ENCODE data around the gene ARHGEF39. TPM values are rescaled to one million over a fixed set of nuclear protein-coding genes. Genes with fewer than 3 reads are reported as not detected.

Gene ARHGEF39
- polyA plus RNA-seq, 4 donors, result 0.54 to 8.7 (median 3.3) TPM

GRCh38 chr9:35675732-35676392 is 10.9 kb upstream of the ARHGEF39 start:
- peak overlapping the region in 2 of 3 donors; percentile 53 to 59 for H3K4me3 ChIP-seq (ENCODE audit: low read depth in 1 of 3, low read length in 3 of 3)
- H3K4me1 ChIP-seq (ENCODE audit: control insufficient read depth in 3 of 3, insufficient read depth in 2 of 3, low read depth in 1 of 3, low read length in 2 of 3), result peaks cover 3 to 5% (median 3%) of the 10 kb centered on the region in 3 donors
- H3K9me3 ChIP-seq (ENCODE audit: control insufficient read depth in 2 of 2, insufficient read depth in 1 of 2, low read depth in 1 of 2, low read length in 1 of 2), result no peaks in the 10 kb centered on the region
- FAIRE-seq (no peak), DNase-seq (peak in 1 of 2 donors; percentile 64)
- 10 to 12% (median 10%) methylated on average over 44 to 51 of the region's 51 CpGs for WGBS, 3 donors
- peaks cover 0 to 12% (median 0%) of the 10 kb centered on the region in 3 donors for H3K27me3 ChIP-seq (ENCODE audit: control insufficient read depth in 3 of 3, insufficient read depth in 3 of 3, low read length in 3 of 3)
- no peaks in the 10 kb centered on the region for H3K36me3 ChIP-seq (ENCODE audit: control insufficient read depth in 3 of 3, insufficient read depth in 2 of 3, low read depth in 1 of 3, low read length in 3 of 3)
- peak overlapping the region in 1 of 3 donors; percentile 14 for H3K27ac ChIP-seq (ENCODE audit: low read depth in 1 of 3, low read length in 2 of 3)

DNA sequence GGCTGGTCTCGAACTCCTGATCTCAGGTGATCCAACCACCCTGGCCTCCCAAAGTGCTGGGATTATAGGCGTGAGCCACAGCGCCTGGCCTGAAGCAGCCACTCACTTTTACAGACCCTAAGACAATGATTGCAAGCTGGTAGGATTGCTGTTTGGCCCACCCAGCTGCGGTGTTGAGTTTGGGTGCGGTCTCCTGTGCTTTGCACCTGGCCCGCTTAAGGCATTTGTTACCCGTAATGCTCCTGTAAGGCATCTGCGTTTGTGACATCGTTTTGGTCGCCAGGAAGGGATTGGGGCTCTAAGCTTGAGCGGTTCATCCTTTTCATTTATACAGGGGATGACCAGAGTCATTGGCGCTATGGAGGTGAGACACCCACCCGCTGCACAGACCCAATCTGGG is 10.2 kb upstream of the ARHGEF39 start:
- peaks cover 3 to 5% (median 3%) of the 10 kb centered on the region in 3 donors for H3K4me1 ChIP-seq (ENCODE audit: control insufficient read depth in 3 of 3, insufficient read depth in 2 of 3, low read depth in 1 of 3, low read length in 2 of 3)
- peak overlapping the region in 1 of 3 donors; percentile 27 for H3K27ac ChIP-seq (ENCODE audit: low read depth in 1 of 3, low read length in 2 of 3)
- peak overlapping the region in 2 of 3 donors; percentile 53 to 59 for H3K4me3 ChIP-seq (ENCODE audit: low read depth in 1 of 3, low read length in 3 of 3)
- H3K36me3 ChIP-seq (ENCODE audit: control insufficient read depth in 3 of 3, insufficient read depth in 2 of 3, low read depth in 1 of 3, low read length in 3 of 3), result no peaks in the 10 kb centered on the region
- H3K9me3 ChIP-seq (ENCODE audit: control insufficient read depth in 2 of 2, insufficient read depth in 1 of 2, low read depth in 1 of 2, low read length in 1 of 2), result no peaks in the 10 kb centered on the region
- H3K27me3 ChIP-seq (ENCODE audit: control insufficient read depth in 3 of 3, insufficient read depth in 3 of 3, low read length in 3 of 3), result peaks cover 0 to 12% (median 0%) of the 10 kb centered on the region in 3 donors
- DNase-seq (peak in 1 of 2 donors; percentile 51), FAIRE-seq (no peak)
- 3 to 30% (median 28%) methylated on average over 12 to 13 of the region's 13 CpGs for WGBS, 3 donors

DNA sequence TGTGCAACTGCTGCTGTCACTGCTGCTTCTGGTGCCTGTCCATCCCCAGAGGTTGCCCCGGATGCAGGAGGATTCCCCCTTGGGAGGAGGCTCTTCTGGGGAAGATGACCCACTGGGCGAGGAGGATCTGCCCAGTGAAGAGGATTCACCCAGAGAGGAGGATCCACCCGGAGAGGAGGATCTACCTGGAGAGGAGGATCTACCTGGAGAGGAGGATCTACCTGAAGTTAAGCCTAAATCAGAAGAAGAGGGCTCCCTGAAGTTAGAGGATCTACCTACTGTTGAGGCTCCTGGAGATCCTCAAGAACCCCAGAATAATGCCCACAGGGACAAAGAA is 9.0 kb upstream of the ARHGEF39 start:
- no peak overlapping the region for H3K4me3 ChIP-seq (ENCODE audit: low read depth in 1 of 3, low read length in 3 of 3)
- no peaks in the 10 kb centered on the region for H3K36me3 ChIP-seq (ENCODE audit: control insufficient read depth in 3 of 3, insufficient read depth in 2 of 3, low read depth in 1 of 3, low read length in 3 of 3)
- H3K27me3 ChIP-seq (ENCODE audit: control insufficient read depth in 3 of 3, insufficient read depth in 3 of 3, low read length in 3 of 3), result peaks cover 0 to 12% (median 0%) of the 10 kb centered on the region in 3 donors
- WGBS, 3 donors, result 11 to 59% (median 36%) methylated on average over 3 of the region's 3 CpGs
- no peak for FAIRE-seq
- peak overlapping the region in 1 of 3 donors; percentile 48 for H3K27ac ChIP-seq (ENCODE audit: low read depth in 1 of 3, low read length in 2 of 3)
- DNase-seq, result no peak
- no peaks in the 10 kb centered on the region for H3K9me3 ChIP-seq (ENCODE audit: control insufficient read depth in 2 of 2, insufficient read depth in 1 of 2, low read depth in 1 of 2, low read length in 1 of 2)
- peaks cover 3 to 16% (median 5%) of the 10 kb centered on the region in 3 donors for H3K4me1 ChIP-seq (ENCODE audit: control insufficient read depth in 3 of 3, insufficient read depth in 2 of 3, low read depth in 1 of 3, low read length in 2 of 3)

- Histone ChIP-seq H3K4me1 (ENCODE audit: control insufficient read depth in 3 of 3, insufficient read depth in 2 of 3, low read depth in 1 of 3, low read length in 2 of 3) (peaks cover 3 to 20% (median 5%) of the 10 kb centered on the region in 3 donors), H3K4me3 (ENCODE audit: low read depth in 1 of 3, low read length in 3 of 3) (no peak within 1 kb of the TSS), H3K27me3 (ENCODE audit: control insufficient read depth in 3 of 3, insufficient read depth in 3 of 3, low read length in 3 of 3) (peaks cover 0 to 12% (median 0%) of the 10 kb centered on the region in 3 donors), H3K36me3 (ENCODE audit: control insufficient read depth in 3 of 3, insufficient read depth in 2 of 3, low read depth in 1 of 3, low read length in 3 of 3) (no peaks in the 10 kb centered on the region), H3K27ac (ENCODE audit: low read depth in 1 of 3, low read length in 2 of 3) (peak within 1 kb of the TSS in 2 of 3 donors; percentile 24 to 48), H3K9me3 (ENCODE audit: control insufficient read depth in 2 of 2, insufficient read depth in 1 of 2, low read depth in 1 of 2, low read length in 1 of 2) (no peaks in the 10 kb centered on the region)
- DNase-seq (peak in 1 of 2 donors; percentile 79), FAIRE-seq (no peak)
- 12 to 49% (median 26%) methylated on average over 10 of the region's 10 CpGs for WGBS, 3 donors
These were observed 8.4 kb upstream of the ARHGEF39 start, which contains the start of gene CA9 for GRCh38 chr9:35673132-35674024. TSS of gene CA9 (plus strand) at chr9:35673928. CDS start at chr9:35673960, 32 bp downstream.

DNA sequence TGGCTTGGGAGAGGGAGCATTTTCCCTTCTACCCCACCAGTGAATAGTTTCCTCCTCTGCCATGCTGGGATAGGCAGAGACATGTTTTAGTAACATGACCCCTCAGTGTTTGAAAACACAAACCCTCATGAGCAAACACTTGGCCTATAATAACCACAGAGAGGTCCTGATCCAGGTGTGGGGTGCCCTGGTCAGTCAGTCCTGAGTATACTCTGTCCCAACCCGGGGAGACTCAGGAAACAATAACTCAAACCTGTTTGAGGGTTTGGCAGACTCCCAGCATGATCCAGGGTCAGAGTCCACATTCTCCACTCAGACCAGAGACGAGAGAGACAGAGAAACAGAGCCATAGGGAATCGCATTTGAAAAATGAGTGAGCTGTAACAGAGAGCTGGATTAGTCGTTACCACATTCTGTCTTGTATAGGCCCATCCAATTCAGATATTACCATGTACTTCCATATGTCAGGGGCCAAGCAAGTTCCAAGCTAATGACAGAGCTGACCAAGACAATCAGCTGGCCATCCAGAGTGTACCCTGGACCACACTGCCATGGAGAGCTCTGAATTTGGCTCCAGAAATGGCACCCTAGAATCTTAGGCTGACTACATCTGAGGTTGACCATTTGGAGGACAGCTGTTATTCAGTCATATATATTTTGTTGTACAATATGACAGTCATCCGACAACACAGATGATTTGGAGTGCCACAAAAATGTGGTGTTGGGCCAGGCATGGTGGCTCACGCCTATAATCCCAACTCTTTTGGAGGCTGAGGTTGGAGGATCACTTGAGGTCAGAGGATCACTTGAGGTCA is 4.5 kb upstream of the ARHGEF39 start:
- H3K27ac ChIP-seq (ENCODE audit: low read depth in 1 of 3, low read length in 2 of 3), result peak overlapping the region; percentile 46 to 58 (median 51)
- WGBS, 3 donors, result 37 to 60% (median 40%) methylated on average over 6 of the region's 6 CpGs
- FAIRE-seq (no peak), DNase-seq (peak; percentile 87 to 97)
- no peaks in the 10 kb centered on the region for H3K9me3 ChIP-seq (ENCODE audit: control insufficient read depth in 2 of 2, insufficient read depth in 1 of 2, low read depth in 1 of 2, low read length in 1 of 2)
- peaks cover 0 to 20% (median 5%) of the 10 kb centered on the region in 3 donors for H3K4me1 ChIP-seq (ENCODE audit: control insufficient read depth in 3 of 3, insufficient read depth in 2 of 3, low read depth in 1 of 3, low read length in 2 of 3)
- no peaks in the 10 kb centered on the region for H3K27me3 ChIP-seq (ENCODE audit: control insufficient read depth in 3 of 3, insufficient read depth in 3 of 3, low read length in 3 of 3)
- H3K4me3 ChIP-seq (ENCODE audit: low read depth in 1 of 3, low read length in 3 of 3), result no peak overlapping the region
- H3K36me3 ChIP-seq (ENCODE audit: control insufficient read depth in 3 of 3, insufficient read depth in 2 of 3, low read depth in 1 of 3, low read length in 3 of 3), result no peaks in the 10 kb centered on the region

DNA sequence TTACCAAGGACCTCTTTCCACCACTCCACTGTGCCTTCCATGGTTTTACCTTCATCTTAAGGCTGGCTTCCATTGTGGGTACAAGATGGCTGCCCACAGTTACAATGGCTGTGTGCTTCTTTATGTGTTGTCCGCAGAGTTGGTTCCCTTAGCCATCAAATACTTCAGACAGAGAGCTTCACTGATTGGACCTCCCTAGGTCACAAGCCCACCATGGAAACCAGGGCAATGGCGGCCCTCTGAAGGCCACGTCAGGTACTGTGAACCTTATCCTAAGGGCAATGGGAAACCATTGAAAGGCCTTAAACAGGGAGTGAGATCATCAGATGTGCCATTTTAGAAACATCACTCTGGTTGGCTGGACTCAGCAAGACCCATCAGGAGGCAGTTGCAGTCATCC is 2.9 kb upstream of the ARHGEF39 start:
- Histone ChIP-seq H3K4me3 (ENCODE audit: low read depth in 1 of 3, low read length in 3 of 3) (no peak overlapping the region), H3K27me3 (ENCODE audit: control insufficient read depth in 3 of 3, insufficient read depth in 3 of 3, low read length in 3 of 3) (no peaks in the 10 kb centered on the region), H3K36me3 (ENCODE audit: control insufficient read depth in 3 of 3, insufficient read depth in 2 of 3, low read depth in 1 of 3, low read length in 3 of 3) (no peaks in the 10 kb centered on the region), H3K9me3 (ENCODE audit: control insufficient read depth in 2 of 2, insufficient read depth in 1 of 2, low read depth in 1 of 2, low read length in 1 of 2) (no peaks in the 10 kb centered on the region), H3K4me1 (ENCODE audit: control insufficient read depth in 3 of 3, insufficient read depth in 2 of 3, low read depth in 1 of 3, low read length in 2 of 3) (peaks cover 0 to 26% (median 2%) of the 10 kb centered on the region in 3 donors), H3K27ac (ENCODE audit: low read depth in 1 of 3, low read length in 2 of 3) (no peak overlapping the region)
- FAIRE-seq, result no peak
- WGBS, 3 donors, result 90 to 96% (median 96%) methylated on average over 3 of the region's 3 CpGs
- DNase-seq, result no peak

DNA sequence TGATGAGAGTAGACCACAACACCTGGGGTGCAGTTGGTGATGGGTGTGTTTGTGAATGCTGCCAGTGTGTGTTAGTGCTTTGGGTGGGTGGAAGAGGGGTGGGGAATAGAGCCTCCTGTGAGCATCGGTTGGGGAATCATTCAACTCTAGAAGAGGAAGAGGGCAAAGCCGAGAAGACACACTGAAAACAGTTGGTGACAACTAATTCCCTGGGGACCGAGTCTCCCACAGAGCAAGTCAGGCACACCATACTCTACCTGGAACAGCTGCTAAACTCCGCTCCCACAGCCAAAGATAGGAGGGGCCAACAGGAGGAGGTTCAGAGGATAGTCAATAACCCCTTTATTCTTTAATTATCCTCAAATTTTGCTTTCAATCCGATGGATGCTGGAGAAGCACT is 1.6 kb upstream of the ARHGEF39 start:
- no peaks in the 10 kb centered on the region for H3K9me3 ChIP-seq (ENCODE audit: control insufficient read depth in 2 of 2, insufficient read depth in 1 of 2, low read depth in 1 of 2, low read length in 1 of 2)
- FAIRE-seq, result no peak
- peaks cover 0 to 27% (median 2%) of the 10 kb centered on the region in 3 donors for H3K4me1 ChIP-seq (ENCODE audit: control insufficient read depth in 3 of 3, insufficient read depth in 2 of 3, low read depth in 1 of 3, low read length in 2 of 3)
- no peak overlapping the region for H3K4me3 ChIP-seq (ENCODE audit: low read depth in 1 of 3, low read length in 3 of 3)
- no peak for DNase-seq
- H3K27me3 ChIP-seq (ENCODE audit: control insufficient read depth in 3 of 3, insufficient read depth in 3 of 3, low read length in 3 of 3), result no peaks in the 10 kb centered on the region
- H3K36me3 ChIP-seq (ENCODE audit: control insufficient read depth in 3 of 3, insufficient read depth in 2 of 3, low read depth in 1 of 3, low read length in 3 of 3), result peaks cover 0 to 8% (median 0%) of the 10 kb centered on the region in 3 donors
- H3K27ac ChIP-seq (ENCODE audit: low read depth in 1 of 3, low read length in 2 of 3), result no peak overlapping the region
- 85 to 92% (median 87%) methylated on average over 5 of the region's 5 CpGs for WGBS, 3 donors

DNA sequence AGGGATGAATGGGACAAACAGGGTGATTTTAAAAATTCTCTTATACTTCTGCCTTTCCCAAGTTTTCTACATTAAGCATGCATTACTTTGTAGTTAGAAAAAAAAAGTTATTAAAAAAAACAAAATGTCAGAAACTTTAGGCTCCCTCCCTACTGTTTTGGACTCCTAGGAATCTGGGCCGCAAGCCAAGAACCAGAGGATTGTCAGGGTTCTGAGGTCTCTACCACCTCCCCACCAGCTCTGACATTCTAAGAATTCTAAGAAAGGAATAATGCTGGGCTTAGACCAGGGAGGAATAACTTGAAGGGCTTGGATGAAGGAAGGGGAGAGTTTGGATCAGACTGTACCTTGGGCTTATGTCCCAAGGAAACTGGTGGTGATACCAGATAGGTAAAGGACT is 1.1 kb upstream of the ARHGEF39 start:
- Histone ChIP-seq H3K27me3 (ENCODE audit: control insufficient read depth in 3 of 3, insufficient read depth in 3 of 3, low read length in 3 of 3) (no peaks in the 10 kb centered on the region), H3K27ac (ENCODE audit: low read depth in 1 of 3, low read length in 2 of 3) (no peak overlapping the region), H3K36me3 (ENCODE audit: control insufficient read depth in 3 of 3, insufficient read depth in 2 of 3, low read depth in 1 of 3, low read length in 3 of 3) (peaks cover 0 to 12% (median 0%) of the 10 kb centered on the region in 3 donors), H3K4me1 (ENCODE audit: control insufficient read depth in 3 of 3, insufficient read depth in 2 of 3, low read depth in 1 of 3, low read length in 2 of 3) (peaks cover 0 to 32% (median 2%) of the 10 kb centered on the region in 3 donors), H3K4me3 (ENCODE audit: low read depth in 1 of 3, low read length in 3 of 3) (no peak overlapping the region), H3K9me3 (ENCODE audit: control insufficient read depth in 2 of 2, insufficient read depth in 1 of 2, low read depth in 1 of 2, low read length in 1 of 2) (no peaks in the 10 kb centered on the region)
- DNase-seq, result no peak
- FAIRE-seq, result no peak
- WGBS, 3 donors, result 78 to 100% (median 85%) methylated on average over 1 of the region's 1 CpG
